HG02678 (cell line): ENCODE measurements around the gene THAP5.
"Not testable (repeated sequence)": the region's sequence is repeated elsewhere in the genome, so short reads cannot be mapped to it uniquely, and the experiment has no call there.

ENCODE experiments used
- ATAC-seq: cut with Tn5 transposase; IDR thresholded peaks from one replicate; pipeline ENCODE4 v1.9.1; 2021; ENCODE audit warnings: mild to moderate bottlenecking, moderate library complexity; ENCODE audit not compliant: unreplicated experiment

The THAP5 gene

GRCh38 chr7:108585843-108586242 is 16.3 kb upstream of the THAP5 start:
- ATAC-seq = no peak

- no peak for ATAC-seq
Observed at GRCh38 chr7:108584211-108584610, 14.7 kb upstream of the THAP5 start.

- no peak for ATAC-seq
Observed at GRCh38 chr7:108581655-108582491, 12.4 kb upstream of the THAP5 start.

- ATAC-seq = no peak
Observed at GRCh38 chr7:108580298-108580697, 10.8 kb upstream of the THAP5 start.

GRCh38 chr7:108578937-108579336 is 9.4 kb upstream of the THAP5 start:
- no peak for ATAC-seq

- no peak for ATAC-seq
Observed at GRCh38 chr7:108576116-108576515, 6.6 kb upstream of the THAP5 start.

- ATAC-seq = no peak
Observed at GRCh38 chr7:108575156-108575555, 5.7 kb upstream of the THAP5 start.

GRCh38 chr7:108572480-108572879 is 3.0 kb upstream of the THAP5 start:
- no peak for ATAC-seq

- ATAC-seq = peak; percentile 20
Observed at GRCh38 chr7:108570146-108570755, 745 bp upstream of the THAP5 start.

GRCh38 chr7:108568801-108569380 is 615 bp downstream of the THAP5 start:
- ATAC-seq = no peak

- no peak for ATAC-seq
Observed at GRCh38 chr7:108565987-108566386, 3.5 kb downstream of the THAP5 start.

GRCh38 chr7:108561047-108561619 is 8.4 kb downstream of the THAP5 start:
- ATAC-seq = no peak

- no peak for ATAC-seq
Observed at GRCh38 chr7:108559253-108559652, 10.3 kb downstream of the THAP5 start.

GRCh38 chr7:108557617-108558016 is 11.9 kb downstream of the THAP5 start:
- ATAC-seq = no peak

- ATAC-seq = no peak
Observed at GRCh38 chr7:108557191-108557590, 12.3 kb downstream of the THAP5 start.

- not testable (repeated sequence) for ATAC-seq
Observed at GRCh38 chr7:108556665-108557064, 12.8 kb downstream of the THAP5 start.

- not testable (repeated sequence) for ATAC-seq
Observed at GRCh38 chr7:108548141-108548896, 21.2 kb downstream of the THAP5 start.

GRCh38 chr7:108541478-108541877 is 28.0 kb downstream of the THAP5 start:
- ATAC-seq = no peak

- ATAC-seq = not testable (repeated sequence)
Observed at GRCh38 chr7:108538685-108539084, 30.8 kb downstream of the THAP5 start.

- ATAC-seq = not testable (repeated sequence)
Observed at GRCh38 chr7:108538236-108538635, 31.3 kb downstream of the THAP5 start.

- ATAC-seq = no peak
Observed at GRCh38 chr7:108537229-108537628, 32.3 kb downstream of the THAP5 start.
